Fibroblast of mammary gland (primary cell): ENCODE results near the gene ARL16.

Experiments used
- DNase-seq: peaks from one replicate; pipeline ENCODE4 v3.0.0-alpha.2; 2010; ENCODE audit warnings: low read depth
- H3K4me3 ChIP-seq: 2 replicates; pipeline ENCODE4 v1.5.1; 2011; ENCODE audit warnings: low read depth, mild to moderate bottlenecking, low read length, moderate library complexity; ENCODE audit not compliant: control insufficient read depth
- CTCF ChIP-seq: conservative IDR thresholded peaks from 2 replicates; pipeline ENCODE4 v1.5.1; 2011; ENCODE audit warnings: low read depth, low read length, inconsistent platforms; ENCODE audit not compliant: control insufficient read depth, insufficient read depth

ARL16 gene

GRCh38 chr17:81636505-81637288 is 46.9 kb downstream of the ARL16 start, which contains the start of the genes NPLOC4 and TSPAN10:
TSS of gene NPLOC4 (minus strand) at chr17:81637112. CDS start at chr17:81636930, 182 bp downstream.
TSS of gene TSPAN10 (plus strand) at chr17:81637196. CDS start at chr17:81642413, 5,217 bp downstream.
- TF ChIP-seq CTCF = no peak
- peak; percentile 78 for DNase-seq
- peak within 1 kb of the TSS; percentile 91 for H3K4me3 ChIP-seq

- DNase-seq = peak; percentile 63
- peak overlapping the region; percentile 91 for H3K4me3 ChIP-seq
- TF ChIP-seq CTCF = no peak
Measured at GRCh38 chr17:81635973-81636504, 47.6 kb downstream of the ARL16 start.

- DNase-seq = no peak
- H3K4me3 ChIP-seq = peak overlapping the region; percentile 91
- no peak for TF ChIP-seq CTCF
Measured at GRCh38 chr17:81635431-81635830, 48.2 kb downstream of the ARL16 start.

GRCh38 chr17:81631482-81631881 is 52.1 kb downstream of the ARL16 start:
- no peak overlapping the region for H3K4me3 ChIP-seq
- TF ChIP-seq CTCF = no peak
- DNase-seq = no peak
